Neural progenitor cell (in vitro differentiated cells): ENCODE data around the gene HSPB6. TPM values are rescaled to one million over a fixed set of nuclear protein-coding genes. Genes with fewer than 3 reads are reported as not detected.

ENCODE experiments used
- DNase-seq: peaks from one replicate; pipeline ENCODE4 v3.0.0-alpha.2; 2016; ENCODE audit warnings: low spot score
- H2AFZ ChIP-seq: fragments of 200-600 bp; sonication (generic); replicated peaks from 2 replicates; pipeline ENCODE4 v1.6.1; 2016; ENCODE audit warnings: antibody characterized with exemption
- H3F3A ChIP-seq: fragments of 200-600 bp; sonication (generic); 2 replicates; pipeline ENCODE4 v1.6.1; 2016; ENCODE audit warnings: antibody characterized with exemption, low read depth
- H3K27ac ChIP-seq: fragments of 200-600 bp; sonication (generic); 2 replicates; pipeline ENCODE4 v1.5.1; 2016; ENCODE audit warnings: mild to moderate bottlenecking
- H3K27me3 ChIP-seq: fragments of 200-600 bp; sonication (generic); 2 replicates; pipeline ENCODE4 v1.6.1; 2016; ENCODE audit warnings: mild to moderate bottlenecking, moderate library complexity
- H3K36me3 ChIP-seq: fragments of 200-600 bp; sonication (generic); 2 replicates; pipeline ENCODE4 v1.5.1; 2016
- H3K4me1 ChIP-seq: fragments of 200-600 bp; sonication (generic); 2 replicates; pipeline ENCODE4 v1.6.1; 2016; ENCODE audit warnings: mixed run types
- H3K4me2 ChIP-seq: fragments of 200-600 bp; sonication (generic); 2 replicates; pipeline ENCODE4 v1.6.1; 2016
- H3K4me3 ChIP-seq: fragments of 200-600 bp; sonication (generic); 2 replicates; pipeline ENCODE4 v1.5.1; 2016
- H3K79me2 ChIP-seq: fragments of 200-600 bp; sonication (generic); 2 replicates; pipeline ENCODE4 v1.6.1; 2016; ENCODE audit warnings: low read depth
- H3K9ac ChIP-seq: fragments of 200-600 bp; sonication (generic); 2 replicates; pipeline ENCODE4 v1.6.1; 2016
- H3K9me3 ChIP-seq: fragments of 200-600 bp; sonication (generic); 2 replicates; pipeline ENCODE4 v1.5.1; 2016; ENCODE audit warnings: low read depth
- H4K20me1 ChIP-seq: fragments of 200-600 bp; sonication (generic); 2 replicates; pipeline ENCODE4 v1.6.1; 2016; ENCODE audit warnings: low read depth
- H3K27ac Mint-ChIP-seq: 3 replicates; pipeline ENCODE4 v1.8.0; 2021; ENCODE audit warnings: mixed read lengths
- H3K27me3 Mint-ChIP-seq: 2 replicates; pipeline ENCODE4 v1.8.0; 2022; ENCODE audit warnings: low read depth, mild to moderate bottlenecking, inconsistent platforms, moderate library complexity, mixed read lengths; ENCODE audit not compliant: insufficient read depth
- H3K36me3 Mint-ChIP-seq: 3 replicates; pipeline ENCODE4 v1.8.0; 2021; ENCODE audit warnings: mixed read lengths
- H3K4me1 Mint-ChIP-seq: 3 replicates; pipeline ENCODE4 v1.8.0; 2021; ENCODE audit warnings: mixed read lengths
- H3K4me3 Mint-ChIP-seq: 3 replicates; pipeline ENCODE4 v1.8.0; 2021; ENCODE audit warnings: mild to moderate bottlenecking, moderate library complexity, mixed read lengths
- H3K9me3 Mint-ChIP-seq: 3 replicates; pipeline ENCODE4 v1.8.0; 2020; ENCODE audit warnings: mixed read lengths
- CTCF ChIP-seq: fragments of 200-600 bp; sonication (generic); IDR thresholded peaks from 2 replicates; pipeline ENCODE4 v1.5.1; 2017; ENCODE audit warnings: antibody characterized with exemption, mild to moderate bottlenecking
- EZH2 ChIP-seq: fragments of 200-600 bp; sonication (generic); IDR thresholded peaks from 2 replicates; pipeline ENCODE4 v1.6.1; 2017; ENCODE audit warnings: antibody characterized with exemption, mild to moderate bottlenecking, moderate library complexity
- EZH2phosphoT487 ChIP-seq: fragments of 200-600 bp; sonication (generic); IDR thresholded peaks from 2 replicates; pipeline ENCODE4 v1.6.1; 2017; ENCODE audit warnings: antibody characterized with exemption
- total RNA-seq: library from RNA; depleted of rRNA; stranded (reverse); fragments of >200 nt; gene quantifications from 2 replicates; pipeline ENCODE4 v1.2.3, GENCODE V29; 2015; ENCODE audit warnings: low replicate concordance

HSPB6 gene
- total RNA-seq, 1 donor from 2014 or later, result not detected

DNA sequence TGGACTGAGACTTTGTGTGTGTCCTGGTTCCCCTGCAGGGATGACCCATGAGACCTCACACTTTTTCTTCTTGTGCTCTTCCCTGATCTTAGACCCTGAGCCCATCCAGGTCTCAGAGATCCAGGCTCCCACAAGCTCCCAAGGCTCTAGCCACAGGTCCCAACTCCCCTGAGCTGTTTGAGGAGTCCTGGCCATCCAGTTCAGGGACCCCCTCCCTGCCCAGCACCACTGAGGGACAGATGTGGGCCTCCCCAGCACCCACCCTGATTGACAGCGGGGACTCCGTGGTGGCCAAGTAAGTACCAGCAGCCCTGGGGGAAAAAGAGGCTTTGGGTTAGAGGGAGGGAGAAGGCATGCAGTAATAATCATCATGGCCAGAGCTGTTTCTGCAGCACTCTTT is 2.9 kb upstream of the HSPB6 start:
- Histone ChIP-seq H3K4me2 (no peak overlapping the region), H2AFZ (no peak overlapping the region), H4K20me1 (peaks cover 19% of the 10 kb centered on the region), H3F3A (peaks cover 13% of the 10 kb centered on the region), H3K27me3 (peaks cover 24% of the 10 kb centered on the region), H3K79me2 (peaks cover 16% of the 10 kb centered on the region), H3K36me3 (no peaks in the 10 kb centered on the region), H3K27ac (no peak overlapping the region), H3K4me3 (no peak overlapping the region), H3K9me3 (no peaks in the 10 kb centered on the region), H3K4me1 (peaks cover 6% of the 10 kb centered on the region), H3K9ac (no peak overlapping the region)
- Mint-ChIP-seq H3K27me3 (peaks cover 8% of the 10 kb centered on the region), H3K4me1 (peaks cover 26% of the 10 kb centered on the region), H3K4me3 (peak overlapping the region; percentile 99), H3K27ac (no peak overlapping the region), H3K9me3 (no peaks in the 10 kb centered on the region), H3K36me3 (peaks cover 11% of the 10 kb centered on the region)
- no peak for DNase-seq
- no peak for TF ChIP-seq EZH2phosphoT487

DNA sequence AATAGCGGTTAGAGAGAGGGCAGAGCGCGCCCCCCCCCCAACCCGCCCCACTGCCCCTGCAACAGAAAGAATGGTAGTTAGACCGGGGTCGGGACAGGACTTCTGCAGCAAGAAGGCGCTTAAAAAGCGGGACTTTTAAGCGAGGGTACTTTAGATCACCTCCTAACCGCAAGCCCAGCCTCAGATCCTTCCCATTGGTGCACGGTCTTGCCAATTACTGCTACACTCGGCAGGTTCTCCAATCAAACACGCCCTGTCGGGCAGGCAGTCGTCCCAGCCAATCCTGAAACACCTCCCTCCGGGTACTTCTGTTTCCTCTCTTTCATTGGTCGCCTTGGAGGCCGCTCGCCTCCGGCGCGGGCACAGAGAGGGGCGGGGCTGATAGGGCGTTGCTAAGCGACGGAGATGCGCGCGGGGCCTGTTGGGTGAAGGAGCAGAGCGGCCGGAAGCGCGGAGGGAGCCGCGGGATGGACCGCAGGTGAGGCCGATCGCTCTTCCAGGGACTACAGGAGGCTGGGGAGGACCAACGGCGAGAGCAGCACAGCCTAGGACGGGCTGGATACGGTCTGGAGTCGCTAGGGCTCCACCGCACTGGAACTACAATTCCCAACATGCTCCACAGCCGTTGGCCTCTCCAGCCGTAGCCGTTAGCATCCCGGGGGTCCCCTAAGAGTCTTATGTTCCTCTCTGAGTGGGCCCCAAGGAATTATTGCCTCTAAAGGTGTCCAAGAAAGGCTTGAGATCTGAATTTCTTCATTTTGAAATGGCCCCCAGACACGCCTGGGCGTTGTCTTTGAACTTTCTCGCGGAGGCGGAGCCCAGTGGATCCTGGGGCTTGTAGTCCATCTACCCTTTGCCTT is 1.1 kb upstream of the HSPB6 start, which contains the start of gene PROSER3:
Gene PROSER3 (plus strand): TSS at position 428 of the 860 bp plus-strand sequence. CDS start 40 bp downstream, at position 468.
- Histone ChIP-seq H3K4me1 (peaks cover 6% of the 10 kb centered on the region), H3K9ac (peak within 1 kb of the TSS; percentile 25), H4K20me1 (peaks cover 19% of the 10 kb centered on the region), H3K79me2 (peaks cover 16% of the 10 kb centered on the region), H3K27ac (no peak within 1 kb of the TSS), H3K4me3 (peak within 1 kb of the TSS; percentile 89), H3K27me3 (peaks cover 27% of the 10 kb centered on the region), H3K4me2 (peak within 1 kb of the TSS; percentile 93), H3K36me3 (no peaks in the 10 kb centered on the region), H3F3A (peaks cover 13% of the 10 kb centered on the region), H2AFZ (peak within 1 kb of the TSS; percentile 81), H3K9me3 (no peaks in the 10 kb centered on the region)
- DNase-seq, result peak; percentile 99
- Mint-ChIP-seq H3K36me3 (peaks cover 11% of the 10 kb centered on the region), H3K4me3 (peak within 1 kb of the TSS; percentile 99), H3K27ac (peak within 1 kb of the TSS; percentile 98), H3K4me1 (peaks cover 26% of the 10 kb centered on the region), H3K27me3 (peaks cover 9% of the 10 kb centered on the region), H3K9me3 (no peaks in the 10 kb centered on the region)
- TF ChIP-seq CTCF, result no peak
- TF ChIP-seq EZH2phosphoT487, result no peak
- TF ChIP-seq EZH2, result no peak

DNA sequence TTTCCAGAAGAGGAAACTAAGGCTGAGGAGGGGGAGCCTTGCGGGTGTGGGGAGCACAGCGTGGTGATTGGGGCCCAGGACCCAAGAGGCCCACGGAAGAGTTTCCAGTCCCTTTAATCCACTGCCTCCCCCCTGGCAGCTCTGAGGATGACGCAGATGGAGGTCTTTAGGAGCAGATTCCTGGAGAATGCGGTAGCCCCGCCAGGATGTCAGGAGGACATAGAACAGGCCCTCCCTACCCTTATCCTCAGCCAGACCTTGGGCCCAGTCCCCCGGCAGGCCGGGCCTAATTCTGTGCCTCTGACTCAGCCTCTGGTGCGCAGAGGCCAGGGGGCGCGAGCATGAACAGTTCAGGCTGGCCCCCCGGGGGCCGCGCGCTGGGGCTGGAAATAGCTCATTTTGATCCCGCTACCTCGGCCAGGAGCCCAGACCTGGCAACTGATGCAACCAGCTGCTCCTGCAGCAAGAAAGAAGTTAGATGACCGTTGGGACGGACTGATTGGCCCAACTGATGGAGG is 461 bp upstream of the HSPB6 start:
- H3K4me2 ChIP-seq, result peak overlapping the region; percentile 80
- Mint-ChIP-seq H3K9me3 (no peaks in the 10 kb centered on the region), H3K27me3 (peaks cover 9% of the 10 kb centered on the region), H3K4me3 (peak overlapping the region; percentile 99), H3K4me1 (peaks cover 26% of the 10 kb centered on the region), H3K36me3 (peaks cover 11% of the 10 kb centered on the region), H3K27ac (peak overlapping the region; percentile 98)
- no peak overlapping the region for H3K27ac ChIP-seq
- peak; percentile 66 for DNase-seq
- no peaks in the 10 kb centered on the region for H3K36me3 ChIP-seq
- no peaks in the 10 kb centered on the region for H3K9me3 ChIP-seq
- TF ChIP-seq CTCF (no peak), EZH2 (no peak), EZH2phosphoT487 (no peak)
- H3K4me1 ChIP-seq, result peaks cover 6% of the 10 kb centered on the region
- peaks cover 16% of the 10 kb centered on the region for H3K79me2 ChIP-seq
- peak overlapping the region; percentile 89 for H3K4me3 ChIP-seq
- H3K27me3 ChIP-seq, result peaks cover 27% of the 10 kb centered on the region
- peaks cover 19% of the 10 kb centered on the region for H4K20me1 ChIP-seq
- peaks cover 13% of the 10 kb centered on the region for H3F3A ChIP-seq
- H3K9ac ChIP-seq, result no peak overlapping the region
- peak overlapping the region; percentile 43 for H2AFZ ChIP-seq
